ENCODE results near the gene PCNT. TPM values are rescaled to one million over a fixed set of nuclear protein-coding genes. Genes with fewer than 3 reads are reported as not detected.

Gene PCNT
- polyA plus RNA-seq, 1 donor from 2014 or later: 28.2 TPM

DNA sequence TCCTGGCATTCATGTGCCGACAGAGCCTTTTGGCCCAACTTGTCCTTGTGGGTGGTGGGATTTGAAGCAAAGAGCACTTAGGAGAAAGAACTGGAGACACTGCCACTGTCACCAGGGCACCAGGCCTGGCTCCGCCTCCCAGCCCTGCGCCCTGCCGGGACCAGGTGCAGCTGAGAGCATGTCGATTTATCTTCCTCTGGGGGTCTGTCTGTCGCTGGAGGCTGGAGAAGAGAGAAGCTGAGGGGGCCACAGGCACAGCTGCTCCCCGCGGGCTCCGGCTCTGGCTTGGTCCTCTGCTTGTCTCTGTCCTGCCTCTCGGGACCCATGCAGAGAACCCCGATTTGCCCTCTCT is 28.2 kb downstream of the PCNT start:
- no peaks in the 10 kb centered on the region for H3K36me3 ChIP-seq (ENCODE audit: insufficient read depth, low read length)
- no peak overlapping the region for H3K4me2 ChIP-seq (ENCODE audit: low read length)
- H3K27me3 ChIP-seq (ENCODE audit: insufficient read depth, low read depth, low read length): no peaks in the 10 kb centered on the region
- no peaks in the 10 kb centered on the region for H3F3A ChIP-seq (ENCODE audit: insufficient read depth, low read length, poor library complexity, severe bottlenecking)
- no peak overlapping the region for H3K4me3 ChIP-seq (ENCODE audit: low read length)
- H3K79me2 ChIP-seq (replicated peaks; ENCODE audit: insufficient read depth, low read length): no peaks in the 10 kb centered on the region
- H4K20me1 ChIP-seq (ENCODE audit: insufficient read depth): no peaks in the 10 kb centered on the region
- TF ChIP-seq EZH2 (IDR thresholded peaks at IDR 0.05; ENCODE audit: borderline replicate concordance, insufficient read depth, low read length, poor library complexity, severe bottlenecking) (no peak), RAD21 (conservative IDR thresholded peaks at IDR 0.05) (no peak), SMC3 (conservative IDR thresholded peaks at IDR 0.05; ENCODE audit: poor library complexity) (no peak), TAF1 (IDR thresholded peaks at IDR 0.05; ENCODE audit: low read depth) (no peak), POLR2AphosphoS5 (IDR thresholded peaks at IDR 0.05) (no peak), EP300 (conservative IDR thresholded peaks at IDR 0.05; ENCODE audit: poor library complexity, severe bottlenecking) (no peak), REST (IDR thresholded peaks at IDR 0.05; ENCODE audit: borderline replicate concordance) (no peak)
- TF ChIP-seq, protein P1, sequence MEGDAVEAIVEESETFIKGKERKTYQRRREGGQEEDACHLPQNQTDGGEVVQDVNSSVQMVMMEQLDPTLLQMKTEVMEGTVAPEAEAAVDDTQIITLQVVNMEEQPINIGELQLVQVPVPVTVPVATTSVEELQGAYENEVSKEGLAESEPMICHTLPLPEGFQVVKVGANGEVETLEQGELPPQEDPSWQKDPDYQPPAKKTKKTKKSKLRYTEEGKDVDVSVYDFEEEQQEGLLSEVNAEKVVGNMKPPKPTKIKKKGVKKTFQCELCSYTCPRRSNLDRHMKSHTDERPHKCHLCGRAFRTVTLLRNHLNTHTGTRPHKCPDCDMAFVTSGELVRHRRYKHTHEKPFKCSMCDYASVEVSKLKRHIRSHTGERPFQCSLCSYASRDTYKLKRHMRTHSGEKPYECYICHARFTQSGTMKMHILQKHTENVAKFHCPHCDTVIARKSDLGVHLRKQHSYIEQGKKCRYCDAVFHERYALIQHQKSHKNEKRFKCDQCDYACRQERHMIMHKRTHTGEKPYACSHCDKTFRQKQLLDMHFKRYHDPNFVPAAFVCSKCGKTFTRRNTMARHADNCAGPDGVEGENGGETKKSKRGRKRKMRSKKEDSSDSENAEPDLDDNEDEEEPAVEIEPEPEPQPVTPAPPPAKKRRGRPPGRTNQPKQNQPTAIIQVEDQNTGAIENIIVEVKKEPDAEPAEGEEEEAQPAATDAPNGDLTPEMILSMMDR (IDR thresholded peaks at IDR 0.05; ENCODE audit: poor library complexity, severe bottlenecking): no peak
- H3K27ac ChIP-seq (ENCODE audit: low read length): no peak overlapping the region
- H2AFZ ChIP-seq (ENCODE audit: low read depth, low read length): no peak overlapping the region
- H3K9ac ChIP-seq (ENCODE audit: low read length): no peak overlapping the region
- H3K9me3 ChIP-seq (ENCODE audit: low read length): no peaks in the 10 kb centered on the region
- no peaks in the 10 kb centered on the region for H3K9me2 ChIP-seq (ENCODE audit: insufficient read depth, low read length)

DNA sequence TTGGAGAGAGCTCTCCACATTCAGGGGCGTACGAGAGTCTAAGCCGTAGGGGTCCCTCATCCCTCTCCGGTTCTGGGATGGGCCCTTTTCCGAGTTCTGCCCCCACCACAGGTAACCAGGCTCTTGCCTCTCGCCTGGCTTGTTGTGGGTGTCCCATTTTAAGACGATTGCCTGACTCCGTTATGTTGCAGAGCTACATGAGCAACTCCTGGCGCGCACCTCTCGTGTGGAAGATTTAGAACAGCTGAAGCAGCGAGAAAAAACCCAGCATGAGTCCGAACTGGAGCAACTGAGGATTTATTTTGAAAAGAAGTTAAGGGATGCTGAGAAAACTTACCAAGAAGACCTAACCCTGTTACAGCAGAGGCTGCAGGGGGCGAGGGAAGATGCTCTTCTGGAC is 29.0 kb downstream of the PCNT start:
- H3K36me3 ChIP-seq (ENCODE audit: insufficient read depth, low read length): no peaks in the 10 kb centered on the region
- H3K9me3 ChIP-seq (ENCODE audit: low read length): no peaks in the 10 kb centered on the region
- no peak overlapping the region for H3K4me3 ChIP-seq (ENCODE audit: low read length)

More for the DNA sequence above, 29.0 kb downstream of the PCNT start:
- H3K9me2 ChIP-seq (ENCODE audit: insufficient read depth, low read length): no peaks in the 10 kb centered on the region
- H3K27ac ChIP-seq (ENCODE audit: low read length): no peak overlapping the region
- H3F3A ChIP-seq (ENCODE audit: insufficient read depth, low read length, poor library complexity, severe bottlenecking): no peaks in the 10 kb centered on the region
- H3K4me2 ChIP-seq (ENCODE audit: low read length): no peak overlapping the region
- no peaks in the 10 kb centered on the region for H3K27me3 ChIP-seq (ENCODE audit: insufficient read depth, low read depth, low read length)
- H3K79me2 ChIP-seq (replicated peaks; ENCODE audit: insufficient read depth, low read length): no peaks in the 10 kb centered on the region
- H4K20me1 ChIP-seq (ENCODE audit: insufficient read depth): no peaks in the 10 kb centered on the region
- TF ChIP-seq RAD21 (conservative IDR thresholded peaks at IDR 0.05): no peak
- TF ChIP-seq, protein P1 (IDR thresholded peaks at IDR 0.05; ENCODE audit: poor library complexity, severe bottlenecking): no peak
- TF ChIP-seq MXI1 (conservative IDR thresholded peaks at IDR 0.05; ENCODE audit: poor library complexity, severe bottlenecking): no peak
- TF ChIP-seq EZH2 (IDR thresholded peaks at IDR 0.05; ENCODE audit: borderline replicate concordance, insufficient read depth, low read length, poor library complexity, severe bottlenecking): no peak
- TF ChIP-seq EP300 (conservative IDR thresholded peaks at IDR 0.05; ENCODE audit: poor library complexity, severe bottlenecking): no peak
- TF ChIP-seq TAF1 (IDR thresholded peaks at IDR 0.05; ENCODE audit: low read depth): no peak
- no peak for TF ChIP-seq REST (IDR thresholded peaks at IDR 0.05; ENCODE audit: borderline replicate concordance)
- no peak for TF ChIP-seq SMC3 (conservative IDR thresholded peaks at IDR 0.05; ENCODE audit: poor library complexity)
- H2AFZ ChIP-seq (ENCODE audit: low read depth, low read length): no peak overlapping the region
- H3K9ac ChIP-seq (ENCODE audit: low read length): no peak overlapping the region
